ENCODE results near the gene ABCC1. TPM values are rescaled to one million over a fixed set of nuclear protein-coding genes. Genes with fewer than 3 reads are reported as not detected.
"Not testable (repeated sequence)": the region's sequence is repeated elsewhere in the genome, so short reads cannot be mapped to it uniquely, and the experiment has no call there.

ABCC1 gene
- total RNA-seq, 8 experiments from 2014 or later = 8.6 to 117 (median 11.9) TPM

DNA sequence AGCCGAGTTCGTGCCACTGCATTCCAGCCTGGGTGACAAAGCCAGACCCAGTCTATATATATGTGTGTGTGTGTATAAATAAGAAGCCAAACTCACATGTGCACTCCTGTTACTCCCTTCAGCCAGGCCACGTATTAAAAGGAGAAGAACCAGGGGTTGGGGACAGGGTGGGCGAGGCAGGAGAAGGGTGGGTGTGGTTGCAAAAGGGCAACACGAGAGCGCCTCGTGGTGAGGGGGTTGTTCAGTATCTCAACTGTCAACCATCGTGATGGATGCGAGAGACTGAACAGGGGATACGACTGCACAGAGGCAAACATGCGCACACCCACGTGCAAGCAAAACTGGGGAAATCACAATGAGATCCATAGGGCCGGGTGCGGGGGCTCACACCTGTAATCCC, 219.0 kb downstream of the ABCC1 start:
- in situ Hi-C loops (cut with MboI; ENCODE audit: low pct_unique_long_range_greater_than_20kb in 2 of 9, low sequenced_read_pairs in 9 of 9, unreplicated experiment in 9 of 9) = no loop called here
- Histone ChIP-seq H3K4me3 (no peak overlapping the region), H3K27ac (no peak overlapping the region), H3K4me1 (replicated peaks in 1 of 2) (no peaks in the 10 kb centered on the region)
- WGBS, 10 experiments = 75 to 100% (median 86%) methylated on average over 1 to 7 of the region's 14 CpGs; no CpG with 5 or more reads in 4 of the 10 experiments
- ATAC-seq (replicated peaks in 6 of 8) = no peak

DNA sequence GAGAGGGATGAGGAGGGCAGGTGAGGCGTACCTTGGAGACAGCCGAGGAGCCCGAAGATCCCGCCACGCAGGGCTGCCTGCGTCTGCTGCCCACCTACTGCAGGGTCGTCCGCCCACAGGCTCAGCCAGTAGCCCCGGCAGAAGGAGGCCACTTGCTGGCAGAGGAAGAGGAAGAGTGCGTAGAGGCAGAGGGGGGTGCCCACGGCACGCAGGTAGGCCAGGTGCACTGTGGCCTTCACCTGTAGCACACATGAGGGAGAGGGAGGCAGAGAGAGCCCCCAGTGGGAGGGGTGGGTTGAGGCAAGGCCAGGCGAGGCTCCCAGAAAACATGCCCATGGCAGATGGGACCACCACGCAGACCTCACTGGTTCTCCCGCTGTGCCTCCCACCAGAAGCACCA, 220.2 kb downstream of the ABCC1 start:
- in situ Hi-C loops (cut with MboI; ENCODE audit: low pct_unique_long_range_greater_than_20kb in 2 of 9, low sequenced_read_pairs in 9 of 9, unreplicated experiment in 9 of 9) = no loop called here
- 100% methylated on average over 1 to 3 of the region's 15 CpGs; no CpG with 5 or more reads in 8 of the 10 experiments for WGBS, 10 experiments
- H3K27ac ChIP-seq = no peak overlapping the region
- no peak for ATAC-seq (replicated peaks in 6 of 8)
- no peaks in the 10 kb centered on the region for H3K4me1 ChIP-seq (replicated peaks in 1 of 2)
- no peak overlapping the region for H3K4me3 ChIP-seq

DNA sequence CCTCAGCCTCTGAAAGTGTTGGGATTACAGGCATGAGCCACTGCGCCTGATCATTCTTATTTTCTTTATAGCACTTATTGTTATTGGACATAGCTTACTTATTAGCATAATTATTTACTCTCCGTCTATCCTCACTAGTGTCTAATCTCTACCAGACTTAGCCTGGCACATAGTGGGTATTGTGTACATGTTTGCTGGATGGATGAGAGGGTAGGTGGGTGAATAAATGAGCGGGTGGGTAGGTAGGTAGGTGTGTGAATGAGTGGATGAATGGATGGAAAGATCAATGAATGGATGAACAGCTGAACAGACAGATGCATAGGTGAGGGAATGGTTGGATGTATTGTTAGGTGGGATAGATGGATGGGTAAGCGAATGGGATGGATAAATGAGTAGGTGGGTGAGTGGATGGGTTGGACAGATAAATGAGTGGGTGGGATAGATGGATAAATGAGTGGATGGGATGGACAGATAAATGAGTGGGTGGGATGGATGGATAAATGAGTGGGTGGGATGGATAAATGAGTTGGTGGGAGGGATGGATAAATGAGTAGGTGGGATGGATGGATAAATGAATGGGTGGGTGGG, 222.0 kb downstream of the ABCC1 start:
- Histone ChIP-seq H3K4me3 (no peak overlapping the region), H3K4me1 (replicated peaks in 1 of 2) (no peaks in the 10 kb centered on the region), H3K27ac (no peak overlapping the region)
- ATAC-seq (replicated peaks in 6 of 8) = no peak
- WGBS, 10 experiments = 60 to 96% (median 85%) methylated on average over 1 to 4 of the region's 4 CpGs; no CpG with 5 or more reads in 1 of the 10 experiments
- in situ Hi-C loops (cut with MboI; ENCODE audit: low pct_unique_long_range_greater_than_20kb in 2 of 9, low sequenced_read_pairs in 9 of 9, unreplicated experiment in 9 of 9) = no loop called here

DNA sequence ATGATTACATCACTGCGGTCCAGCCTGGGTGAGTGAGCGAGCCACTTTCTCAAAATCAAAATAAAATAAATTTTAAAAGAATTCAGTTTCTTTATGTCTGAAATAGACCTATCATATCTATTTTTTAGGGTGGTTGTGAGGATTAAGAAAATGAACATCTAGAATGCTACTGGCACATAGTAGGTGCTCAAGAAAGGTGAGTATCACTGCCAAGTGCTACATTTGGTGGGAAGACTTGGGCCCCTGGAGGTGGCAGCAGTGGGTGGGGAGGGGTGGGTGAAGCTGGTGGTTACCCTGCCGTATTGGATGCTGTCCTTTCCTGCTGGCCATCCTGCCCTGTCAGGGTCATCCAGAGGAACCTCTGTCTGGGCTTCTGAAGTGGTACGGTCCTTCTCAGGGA, 223.6 kb downstream of the ABCC1 start:
- ATAC-seq (replicated peaks in 6 of 8) = no peak
- in situ Hi-C loops (cut with MboI; ENCODE audit: low pct_unique_long_range_greater_than_20kb in 2 of 9, low sequenced_read_pairs in 9 of 9, unreplicated experiment in 9 of 9) = no loop called here
- 29 to 100% (median 90%) methylated on average over 1 to 3 of the region's 4 CpGs; no CpG with 5 or more reads in 6 of the 10 experiments for WGBS, 10 experiments
- Histone ChIP-seq H3K4me1 (replicated peaks in 1 of 2) (no peaks in the 10 kb centered on the region), H3K4me3 (no peak overlapping the region), H3K27ac (no peak overlapping the region)

DNA sequence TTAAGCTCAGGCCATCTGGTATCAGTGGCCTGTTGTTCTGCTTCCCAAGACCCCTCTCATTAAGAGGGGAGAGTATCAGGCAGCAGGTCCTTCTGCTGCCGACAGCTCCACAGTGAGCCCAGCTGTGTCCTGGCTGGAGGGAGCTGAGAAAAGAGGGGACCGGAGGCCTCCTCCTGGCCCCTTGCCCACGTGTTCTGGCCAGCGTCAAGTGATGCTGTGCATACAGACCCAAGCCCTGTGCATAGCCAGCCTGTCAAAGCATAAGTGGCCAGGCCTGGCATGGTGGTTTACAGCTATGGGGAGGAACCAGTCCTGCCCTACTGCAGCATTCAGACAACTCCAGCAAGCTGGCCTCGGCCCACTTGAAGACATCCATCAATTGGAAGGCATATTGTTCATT, 225.9 kb downstream of the ABCC1 start:
- ATAC-seq (replicated peaks in 6 of 8) = peak in 1 of 8 experiments; percentile 38
- no peaks in the 10 kb centered on the region for H3K4me1 ChIP-seq (replicated peaks in 1 of 2)
- no peak overlapping the region for H3K4me3 ChIP-seq
- in situ Hi-C loops (cut with MboI; ENCODE audit: low pct_unique_long_range_greater_than_20kb in 2 of 9, low sequenced_read_pairs in 9 of 9, unreplicated experiment in 9 of 9) = no loop called here
- 0 to 100% (median 90%) methylated on average over 1 of the region's 5 CpGs; no CpG with 5 or more reads in 6 of the 10 experiments for WGBS, 10 experiments
- no peak overlapping the region for H3K27ac ChIP-seq

DNA sequence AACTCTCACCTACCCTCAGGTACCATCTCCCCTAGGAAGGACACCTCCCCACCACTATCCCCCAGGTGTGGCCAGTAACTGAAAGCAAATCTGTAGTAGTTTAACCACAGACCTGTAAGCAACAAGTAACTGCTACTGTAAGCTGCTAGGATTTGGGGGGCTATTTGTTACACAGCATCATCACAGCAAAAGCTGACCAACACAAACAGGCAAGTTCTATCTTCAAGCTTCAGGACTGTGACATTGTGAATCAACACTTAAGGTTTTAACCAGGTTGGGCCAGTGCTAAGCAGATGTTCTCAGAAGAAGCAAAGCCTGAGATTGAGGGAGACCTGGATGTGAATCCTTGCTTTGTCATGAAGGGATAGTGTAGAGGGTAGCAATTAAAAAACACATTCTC, 226.9 kb downstream of the ABCC1 start:
- Histone ChIP-seq H3K4me1 (replicated peaks in 1 of 2) (no peaks in the 10 kb centered on the region), H3K4me3 (no peak overlapping the region), H3K27ac (no peak overlapping the region)
- in situ Hi-C loops (cut with MboI; ENCODE audit: low pct_unique_long_range_greater_than_20kb in 2 of 9, low sequenced_read_pairs in 9 of 9, unreplicated experiment in 9 of 9) = no loop called here
- ATAC-seq (replicated peaks in 6 of 8) = no peak

DNA sequence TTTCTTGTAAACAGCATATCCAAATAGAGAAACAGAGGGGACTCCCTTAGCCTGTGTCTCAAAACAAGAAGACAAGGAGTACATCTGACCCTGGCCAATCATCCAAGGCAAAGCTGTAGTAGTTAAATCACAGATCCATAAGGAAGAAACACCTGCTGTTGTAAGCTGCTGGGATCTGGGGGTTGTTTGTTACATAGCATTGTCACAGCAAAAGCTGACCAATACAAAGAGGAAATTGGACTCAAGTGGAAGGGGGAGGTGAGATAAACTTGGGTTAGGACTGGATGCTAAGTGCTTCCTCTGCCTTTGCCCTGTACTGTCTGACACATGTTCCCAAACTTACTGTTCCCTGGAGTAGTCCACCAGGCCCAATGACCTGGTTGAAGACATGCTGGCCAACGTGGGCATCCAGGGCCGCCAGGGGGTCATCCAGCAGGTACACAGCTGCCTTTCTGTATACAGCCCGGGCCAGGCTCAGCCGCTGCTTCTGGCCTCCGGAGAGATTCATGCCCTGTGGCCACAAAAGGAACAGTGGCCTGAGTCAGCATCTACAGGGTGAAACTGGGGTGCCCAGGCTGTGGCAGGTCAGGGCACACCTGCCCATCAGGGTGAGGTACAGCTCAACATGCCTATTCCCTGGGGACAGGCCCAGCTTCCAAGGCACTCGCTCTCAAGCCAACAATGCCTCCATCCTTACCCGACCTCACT, 229.2 kb downstream of the ABCC1 start:
- Histone ChIP-seq H3K4me1 (replicated peaks in 1 of 2) (no peaks in the 10 kb centered on the region), H3K4me3 (no peak overlapping the region), H3K27ac (no peak overlapping the region)
- 29 to 100% (median 83%) methylated on average over 1 to 4 of the region's 7 CpGs; no CpG with 5 or more reads in 2 of the 10 experiments for WGBS, 10 experiments
- in situ Hi-C loops (cut with MboI; ENCODE audit: low pct_unique_long_range_greater_than_20kb in 2 of 9, low sequenced_read_pairs in 9 of 9, unreplicated experiment in 9 of 9) = no loop called here
- no peak for ATAC-seq (replicated peaks in 6 of 8)

DNA sequence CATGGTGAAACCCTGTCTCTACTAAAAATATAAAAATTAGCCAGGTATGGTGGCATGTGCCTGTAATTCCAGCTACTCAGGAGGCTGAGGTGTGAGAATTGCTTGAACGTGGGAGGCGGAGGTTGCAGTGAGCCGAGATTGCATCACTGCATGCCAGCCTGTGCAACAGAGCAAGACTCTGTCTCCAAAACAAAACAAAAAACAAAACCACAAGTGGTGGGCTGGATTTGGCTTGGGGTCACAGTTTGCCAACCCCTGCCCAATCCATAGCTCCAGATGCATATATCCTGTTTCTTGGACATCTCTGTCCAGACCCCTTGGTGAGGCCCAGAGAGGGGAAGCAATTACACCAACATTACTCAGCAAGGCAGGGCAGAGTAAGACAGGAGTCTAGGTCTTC, 232.3 kb downstream of the ABCC1 start:
- 65 to 100% (median 89%) methylated on average over 1 to 3 of the region's 3 CpGs; no CpG with 5 or more reads in 6 of the 10 experiments for WGBS, 10 experiments
- in situ Hi-C loops (cut with MboI; ENCODE audit: low pct_unique_long_range_greater_than_20kb in 2 of 9, low sequenced_read_pairs in 9 of 9, unreplicated experiment in 9 of 9); ATAC-seq (replicated peaks in 6 of 8): not testable (repeated sequence)

DNA sequence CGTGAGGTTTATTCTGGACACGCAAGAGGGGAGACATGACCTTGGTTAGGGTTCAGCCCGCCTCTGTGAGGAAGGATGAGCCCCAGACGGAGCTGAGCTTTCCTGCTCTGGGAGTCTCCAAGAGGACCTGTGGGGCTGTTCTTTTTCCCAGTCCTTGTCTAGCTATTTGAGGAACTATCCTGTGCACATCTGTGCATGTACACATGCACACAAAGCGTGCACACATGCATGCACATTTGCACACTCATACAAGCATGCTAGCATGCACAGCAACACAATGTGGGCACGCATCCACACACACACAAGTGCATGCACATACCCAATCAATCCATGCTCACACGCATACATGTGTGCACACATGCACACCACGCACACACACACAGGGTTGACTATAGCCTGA, 233.5 kb downstream of the ABCC1 start:
- ATAC-seq (replicated peaks in 6 of 8) = no peak
- 86 to 100% (median 91%) methylated on average over 1 to 5 of the region's 8 CpGs; no CpG with 5 or more reads in 5 of the 10 experiments for WGBS, 10 experiments
- H3K27ac ChIP-seq = no peak overlapping the region
- in situ Hi-C loops (cut with MboI; ENCODE audit: low pct_unique_long_range_greater_than_20kb in 2 of 9, low sequenced_read_pairs in 9 of 9, unreplicated experiment in 9 of 9) = no loop called here
- no peaks in the 10 kb centered on the region for H3K4me1 ChIP-seq (replicated peaks in 1 of 2)
- no peak overlapping the region for H3K4me3 ChIP-seq

More for the DNA sequence above, 232.3 kb downstream of the ABCC1 start:
- not testable (repeated sequence) for H3K27ac ChIP-seq; H3K4me1 ChIP-seq (replicated peaks in 1 of 2); H3K4me3 ChIP-seq

DNA sequence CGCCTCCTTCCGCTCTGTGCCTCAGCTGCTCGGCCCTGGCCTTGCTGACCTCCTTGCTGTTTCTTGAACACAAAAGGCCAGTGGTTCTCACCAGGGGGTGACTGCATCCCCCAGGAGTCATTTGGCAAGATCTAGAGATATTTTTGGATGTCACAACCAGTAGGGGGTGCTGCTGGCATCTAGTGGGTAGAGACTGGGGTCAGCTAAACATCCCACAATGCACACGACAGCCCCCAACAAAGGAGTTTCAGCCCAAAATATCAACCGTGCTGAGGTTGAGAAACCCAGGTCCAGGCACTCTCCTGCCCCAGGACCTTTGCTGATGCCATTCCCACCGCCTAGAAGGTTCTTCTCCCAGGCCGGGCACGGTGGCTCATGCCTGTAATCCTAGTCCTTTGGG, 234.1 kb downstream of the ABCC1 start:
- WGBS, 10 experiments = 20 to 83% (median 68%) methylated on average over 1 to 5 of the region's 8 CpGs; no CpG with 5 or more reads in 4 of the 10 experiments
- ATAC-seq (replicated peaks in 6 of 8) = no peak
- Histone ChIP-seq H3K4me3 (no peak overlapping the region), H3K27ac (no peak overlapping the region), H3K4me1 (replicated peaks in 1 of 2) (no peaks in the 10 kb centered on the region)
- in situ Hi-C loops (cut with MboI; ENCODE audit: low pct_unique_long_range_greater_than_20kb in 2 of 9, low sequenced_read_pairs in 9 of 9, unreplicated experiment in 9 of 9) = no loop called here

DNA sequence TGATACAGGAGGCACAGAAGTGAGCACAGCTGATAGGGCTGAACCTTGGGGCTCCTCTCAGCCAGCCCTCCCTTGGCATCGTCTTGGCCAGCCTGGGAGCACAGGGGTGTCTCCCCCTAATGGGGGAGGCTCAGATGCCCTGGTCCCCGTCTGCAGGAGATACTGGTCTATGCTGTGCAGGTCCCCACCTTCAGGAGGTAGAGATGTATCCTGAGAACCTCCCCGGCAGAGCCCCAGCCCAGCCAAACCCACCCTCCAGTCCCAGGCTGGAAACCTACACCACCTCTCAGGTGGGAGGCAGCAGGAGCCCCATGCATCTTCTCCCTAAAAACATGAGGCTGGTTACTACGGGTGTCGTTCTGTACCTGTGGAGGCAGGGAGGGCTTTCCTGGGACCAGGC, 235.2 kb downstream of the ABCC1 start:
- Histone ChIP-seq H3K27ac (no peak overlapping the region), H3K4me3 (no peak overlapping the region), H3K4me1 (replicated peaks in 1 of 2) (no peaks in the 10 kb centered on the region)
- WGBS, 10 experiments = 0 to 100% methylated on average over 1 of the region's 5 CpGs; no CpG with 5 or more reads in 8 of the 10 experiments
- no peak for ATAC-seq (replicated peaks in 6 of 8)
- in situ Hi-C loops (cut with MboI; ENCODE audit: low pct_unique_long_range_greater_than_20kb in 2 of 9, low sequenced_read_pairs in 9 of 9, unreplicated experiment in 9 of 9) = no loop called here

DNA sequence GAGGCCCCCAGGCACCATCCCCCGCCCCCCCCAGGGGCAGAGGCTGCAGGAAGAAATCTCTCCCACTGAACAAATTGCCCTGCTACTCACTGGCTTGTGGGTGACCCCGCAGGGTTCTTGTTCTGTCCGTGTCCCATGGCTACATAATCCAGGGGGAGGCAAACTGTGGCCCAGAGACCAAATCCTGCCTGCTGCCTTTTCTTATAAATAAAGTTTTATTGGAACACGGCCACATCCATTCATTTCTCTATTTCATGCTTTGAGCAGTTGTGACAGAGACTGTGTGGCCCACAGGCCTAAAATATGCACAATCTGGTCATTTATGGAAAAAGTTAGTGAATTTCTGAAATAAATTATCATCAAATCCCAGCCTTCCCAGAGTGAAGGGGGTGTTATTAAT, 235.7 kb downstream of the ABCC1 start:
- ATAC-seq (replicated peaks in 6 of 8) = no peak
- 50 to 90% (median 83%) methylated on average over 1 to 3 of the region's 4 CpGs; no CpG with 5 or more reads in 5 of the 10 experiments for WGBS, 10 experiments
- in situ Hi-C loops (cut with MboI; ENCODE audit: low pct_unique_long_range_greater_than_20kb in 2 of 9, low sequenced_read_pairs in 9 of 9, unreplicated experiment in 9 of 9) = no loop called here
- Histone ChIP-seq H3K27ac (no peak overlapping the region), H3K4me1 (replicated peaks in 1 of 2) (no peaks in the 10 kb centered on the region), H3K4me3 (no peak overlapping the region)

DNA sequence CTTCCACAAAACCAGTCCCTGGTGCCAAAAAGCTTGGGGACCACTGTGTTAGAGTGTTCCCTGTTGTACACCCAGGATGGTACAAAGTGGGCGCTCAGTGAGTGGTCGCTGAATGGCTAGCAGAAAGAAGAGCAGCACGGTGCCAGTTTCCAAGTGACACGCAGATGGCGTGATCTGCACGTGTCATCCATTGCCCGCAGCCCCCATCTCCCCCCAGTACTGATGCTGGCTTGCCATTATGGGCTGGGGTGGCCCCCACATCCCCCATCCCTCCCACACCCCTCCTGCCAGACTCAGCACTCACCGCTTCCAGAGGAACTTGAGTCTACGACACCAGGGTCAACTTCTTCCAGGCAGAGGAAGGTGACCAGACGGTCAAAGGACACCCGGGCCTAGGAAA, 237.4 kb downstream of the ABCC1 start:
- ATAC-seq (replicated peaks in 6 of 8) = no peak
- WGBS, 10 experiments = 84 to 92% methylated on average over 2 to 3 of the region's 11 CpGs; no CpG with 5 or more reads in 8 of the 10 experiments
- no peak overlapping the region for H3K27ac ChIP-seq
- in situ Hi-C loops (cut with MboI; ENCODE audit: low pct_unique_long_range_greater_than_20kb in 2 of 9, low sequenced_read_pairs in 9 of 9, unreplicated experiment in 9 of 9) = no loop called here
- H3K4me1 ChIP-seq (replicated peaks in 1 of 2) = no peaks in the 10 kb centered on the region
- no peak overlapping the region for H3K4me3 ChIP-seq

DNA sequence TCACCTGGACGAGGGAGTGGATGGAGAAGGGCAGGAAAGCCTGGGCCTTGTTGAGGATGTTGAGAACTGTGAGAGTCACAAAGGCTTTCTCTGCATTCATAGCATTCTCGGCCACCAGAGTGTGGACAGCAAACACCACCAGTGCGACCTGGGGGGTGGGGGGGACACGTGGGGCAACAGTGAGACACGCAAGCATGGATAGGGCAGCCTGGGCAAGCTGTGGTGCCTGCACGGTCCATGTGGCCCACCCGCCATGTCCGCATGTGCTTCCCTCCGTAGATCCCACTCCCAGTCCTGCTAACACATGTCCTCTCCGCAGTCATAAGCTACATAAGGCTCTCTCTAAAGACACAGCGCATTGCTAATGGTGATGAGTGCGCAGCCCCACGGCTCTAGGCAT, 239.4 kb downstream of the ABCC1 start:
- Histone ChIP-seq H3K4me3 (no peak overlapping the region), H3K4me1 (replicated peaks in 1 of 2) (no peaks in the 10 kb centered on the region), H3K27ac (no peak overlapping the region)
- no peak for ATAC-seq (replicated peaks in 6 of 8)
- in situ Hi-C loops (cut with MboI; ENCODE audit: low pct_unique_long_range_greater_than_20kb in 2 of 9, low sequenced_read_pairs in 9 of 9, unreplicated experiment in 9 of 9) = no loop called here
- WGBS, 10 experiments = 40 to 86% (median 84%) methylated on average over 1 to 9 of the region's 13 CpGs; no CpG with 5 or more reads in 7 of the 10 experiments

All from motor neuron (in vitro differentiated cells).